MCF 10A (cell line): ENCODE results near the gene KRTAP22-2. TPM values are rescaled to one million over a fixed set of nuclear protein-coding genes. Genes with fewer than 3 reads are reported as not detected.

Source experiments
- BruUV-seq: library from RNA; stranded (reverse); fragments of 400-500 nt; replicated peaks from 2 replicates; lab custom pipeline; 2021; lab: Mats Ljungman, UMichigan
- CTCF ChIA-PET: fragments of 300-600 bp; sonication (Branson Sonifier 250); formaldehyde crosslinking; extraction: SDS; loops from one replicate; lab custom pipeline; 2021; ENCODE audit warnings: antibody characterized with exemption, inconsistent platforms; lab: Yijun Ruan, JAX
- POLR2A ChIA-PET: fragments of 300-600, 350-650 bp; sonication (Branson Sonifier 250); formaldehyde crosslinking; extraction: SDS; loops from one replicate; lab custom pipeline; 2020; ENCODE audit warnings: antibody characterized with exemption, inconsistent platforms; lab: Yijun Ruan, JAX
- DNase-seq: peaks from one replicate; pipeline ENCODE4 v3.0.0-alpha.2; 2018; ENCODE audit not compliant: unreplicated experiment
- H3K27ac Mint-ChIP-seq: one replicate; pipeline ENCODE4 v1.8.0; 2022; ENCODE audit warnings: mild to moderate bottlenecking, low read depth, mixed read lengths; ENCODE audit not compliant: unreplicated experiment
- H3K27me3 Mint-ChIP-seq: one replicate; pipeline ENCODE4 v1.8.0; 2022; ENCODE audit warnings: mixed read lengths; ENCODE audit not compliant: insufficient read depth, unreplicated experiment
- H3K36me3 Mint-ChIP-seq: one replicate; pipeline ENCODE4 v1.8.0; 2022; ENCODE audit warnings: mild to moderate bottlenecking, moderate library complexity, mixed read lengths; ENCODE audit not compliant: insufficient read depth, unreplicated experiment
- H3K4me1 Mint-ChIP-seq: one replicate; pipeline ENCODE4 v1.8.0; 2022; ENCODE audit warnings: mixed read lengths; ENCODE audit not compliant: insufficient read depth, unreplicated experiment
- H3K4me3 Mint-ChIP-seq: one replicate; pipeline ENCODE4 v1.8.0; 2022; ENCODE audit warnings: mild to moderate bottlenecking, moderate library complexity, mixed read lengths; ENCODE audit not compliant: unreplicated experiment
- H3K9me3 Mint-ChIP-seq: one replicate; pipeline ENCODE4 v1.8.0; 2022; ENCODE audit warnings: mixed read lengths; ENCODE audit not compliant: unreplicated experiment
- intact Hi-C: fragments of 100-400 bp; cut with micrococcal nuclease; formaldehyde crosslinking; loops from 2 replicates; pipeline ENCODE4 v1.14.1; 2022
- total RNA-seq: library from RNA; stranded (reverse); gene quantifications from 2 replicates; pipeline ENCODE4 v1.2.3, GENCODE V29; 2022
- TF ChIP-seq, protein P1 (sequence below): fragments of 200-600 bp; IDR thresholded peaks from one replicate; pipeline ENCODE4 v1.8.0; 2022; ENCODE audit warnings: antibody characterized with exemption, mild to moderate bottlenecking; ENCODE audit not compliant: unreplicated experiment

Gene KRTAP22-2
- total RNA-seq, 1 experiment from 2014 or later: not detected

DNA sequence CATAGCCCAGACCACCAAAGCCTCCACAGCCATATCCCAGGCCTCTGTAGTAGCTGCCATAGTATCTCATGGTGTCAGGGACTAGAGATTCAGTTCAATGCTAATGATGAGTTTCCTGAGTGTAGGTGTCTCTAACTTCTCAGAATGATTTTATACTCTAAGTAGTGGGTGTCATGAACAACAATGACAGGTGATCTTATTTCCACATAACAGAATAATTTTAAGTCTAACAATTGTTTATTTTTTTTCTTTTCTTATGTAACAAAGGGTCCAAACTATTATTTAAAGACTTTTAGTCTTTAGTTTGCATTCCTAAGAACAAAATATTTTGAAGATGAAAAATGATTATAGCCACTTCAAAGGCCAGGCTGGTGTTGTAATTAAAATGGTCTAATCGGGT lies 48.4 kb downstream of the KRTAP22-2 start, which contains the start of gene KRTAP19-6:
Gene KRTAP19-6, minus strand, starts transcription at position 101 of the 400 bp plus-strand sequence. Its CDS starts 31 bp downstream, at position 70.
- Mint-ChIP-seq H3K4me3 (no peak within 1 kb of the TSS), H3K36me3 (no peaks in the 10 kb centered on the region), H3K27ac (no peak within 1 kb of the TSS), H3K27me3 (peaks cover 36% of the 10 kb centered on the region), H3K9me3 (no peaks in the 10 kb centered on the region), H3K4me1 (no peaks in the 10 kb centered on the region)
- DNase-seq: no peak
- ChIA-PET CTCF (no interaction called here), POLR2A (no interaction called here)
- no TSS peak for BruUV-seq
- TF ChIP-seq, protein P1, sequence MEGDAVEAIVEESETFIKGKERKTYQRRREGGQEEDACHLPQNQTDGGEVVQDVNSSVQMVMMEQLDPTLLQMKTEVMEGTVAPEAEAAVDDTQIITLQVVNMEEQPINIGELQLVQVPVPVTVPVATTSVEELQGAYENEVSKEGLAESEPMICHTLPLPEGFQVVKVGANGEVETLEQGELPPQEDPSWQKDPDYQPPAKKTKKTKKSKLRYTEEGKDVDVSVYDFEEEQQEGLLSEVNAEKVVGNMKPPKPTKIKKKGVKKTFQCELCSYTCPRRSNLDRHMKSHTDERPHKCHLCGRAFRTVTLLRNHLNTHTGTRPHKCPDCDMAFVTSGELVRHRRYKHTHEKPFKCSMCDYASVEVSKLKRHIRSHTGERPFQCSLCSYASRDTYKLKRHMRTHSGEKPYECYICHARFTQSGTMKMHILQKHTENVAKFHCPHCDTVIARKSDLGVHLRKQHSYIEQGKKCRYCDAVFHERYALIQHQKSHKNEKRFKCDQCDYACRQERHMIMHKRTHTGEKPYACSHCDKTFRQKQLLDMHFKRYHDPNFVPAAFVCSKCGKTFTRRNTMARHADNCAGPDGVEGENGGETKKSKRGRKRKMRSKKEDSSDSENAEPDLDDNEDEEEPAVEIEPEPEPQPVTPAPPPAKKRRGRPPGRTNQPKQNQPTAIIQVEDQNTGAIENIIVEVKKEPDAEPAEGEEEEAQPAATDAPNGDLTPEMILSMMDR: no peak
- intact Hi-C loops: no loop called here

Other genes with a start within 250 kb of the KRTAP22-2 start
- not detected in 2 replicates for gene KRTAP23-1, start 241.8 kb downstream of the KRTAP22-2 start, total RNA-seq
- gene KRTAP13-2, start 218.1 kb downstream of the KRTAP22-2 start, total RNA-seq: not detected in 2 replicates
- gene KRTAP13-1, start 194.4 kb downstream of the KRTAP22-2 start, total RNA-seq: not detected in 2 replicates
- not detected in 2 replicates for gene KRTAP13-3, start 164.5 kb downstream of the KRTAP22-2 start, total RNA-seq
- not detected in 2 replicates for gene KRTAP13-4, start 160.2 kb downstream of the KRTAP22-2 start, total RNA-seq
- gene KRTAP15-1, start 150.1 kb downstream of the KRTAP22-2 start, total RNA-seq: not detected in 2 replicates
- gene KRTAP19-1, start 110.0 kb downstream of the KRTAP22-2 start, total RNA-seq: not detected in 2 replicates
- gene KRTAP19-2, start 103.0 kb downstream of the KRTAP22-2 start, total RNA-seq: not detected in 2 replicates
- gene KRTAP19-3, start 98.4 kb downstream of the KRTAP22-2 start, total RNA-seq: not detected in 2 replicates
- not detected in 2 replicates for gene KRTAP19-4, start 93.2 kb downstream of the KRTAP22-2 start, total RNA-seq
- gene KRTAP19-5, start 88.3 kb downstream of the KRTAP22-2 start, total RNA-seq: not detected in 2 replicates
- not detected in 2 replicates for gene KRTAP19-6, start 48.5 kb downstream of the KRTAP22-2 start, total RNA-seq
- not detected in 2 replicates for gene KRTAP19-7, start 29.1 kb downstream of the KRTAP22-2 start, total RNA-seq
- gene KRTAP6-3, start 2.0 kb upstream of the KRTAP22-2 start, total RNA-seq: not detected in 2 replicates
- gene KRTAP6-2, start 8.5 kb upstream of the KRTAP22-2 start, total RNA-seq: not detected in 2 replicates
- gene KRTAP22-1, start 10.7 kb upstream of the KRTAP22-2 start, total RNA-seq: not detected in 2 replicates
- not detected in 2 replicates for gene KRTAP6-1, start 23.5 kb upstream of the KRTAP22-2 start, total RNA-seq
- gene KRTAP20-1, start 26.0 kb upstream of the KRTAP22-2 start, total RNA-seq: not detected in 2 replicates
- gene KRTAP20-4, start 30.2 kb upstream of the KRTAP22-2 start, total RNA-seq: not detected in 2 replicates
- gene KRTAP20-2, start 44.8 kb upstream of the KRTAP22-2 start, total RNA-seq: not detected in 2 replicates
- gene KRTAP20-3, start 52.5 kb upstream of the KRTAP22-2 start, total RNA-seq: not detected in 2 replicates
- gene KRTAP21-3, start 128.4 kb upstream of the KRTAP22-2 start, total RNA-seq: not detected in 2 replicates
- gene KRTAP21-2, start 156.9 kb upstream of the KRTAP22-2 start, total RNA-seq: not detected in 2 replicates
- gene KRTAP21-1, start 165.0 kb upstream of the KRTAP22-2 start, total RNA-seq: not detected in 2 replicates
- not detected in 2 replicates for gene KRTAP8-1, start 222.9 kb upstream of the KRTAP22-2 start, total RNA-seq
- gene KRTAP7-1, start 239.4 kb upstream of the KRTAP22-2 start, total RNA-seq: not detected in 2 replicates